A673 (cell line): Measurements from ENCODE around the gene ZC3HAV1. TPM values are rescaled to one million over a fixed set of nuclear protein-coding genes. Genes with fewer than 3 reads are reported as not detected.

ENCODE experiments used
- BruUV-seq: library from RNA; stranded (reverse); fragments of 400-500 nt; replicated peaks from 2 replicates; lab custom pipeline; 2021; lab: Mats Ljungman, UMichigan
- CTCF ChIA-PET: fragments of 300-600 bp; sonication (Branson Sonifier 250); formaldehyde crosslinking; loops from one replicate; lab custom pipeline; 2022; ENCODE audit warnings: antibody characterized with exemption; lab: Charles Lee
- POLR2A ChIA-PET: fragments of 300-600 bp; sonication (Branson Sonifier 250); formaldehyde crosslinking; loops from one replicate; lab custom pipeline; 2022; ENCODE audit warnings: antibody characterized with exemption; ENCODE audit not compliant: low non-redundant PET; lab: Charles Lee
- DNase-seq: peaks from one replicate; pipeline ENCODE4 v3.0.0-alpha.2; 2015; ENCODE audit warnings: low spot score
- H3K27ac ChIP-seq: fragments of 200-600 bp; sonication (generic); 2 replicates; pipeline ENCODE4 v1.5.1; 2016; ENCODE audit warnings: mixed run types, low read depth, mild to moderate bottlenecking, mixed read lengths, antibody characterized with exemption, low read length; ENCODE audit not compliant: poor library complexity, severe bottlenecking
- H3K27me3 ChIP-seq: fragments of 200-600 bp; sonication (generic); replicated peaks from 2 replicates; pipeline ENCODE4 v1.6.1; 2017; ENCODE audit warnings: mixed run types, low read depth, mild to moderate bottlenecking, mixed read lengths, antibody characterized with exemption, low read length; ENCODE audit not compliant: insufficient read depth, poor library complexity
- H3K36me3 ChIP-seq: fragments of 200-600 bp; sonication (generic); 2 replicates; pipeline ENCODE4 v1.6.1; 2016; ENCODE audit warnings: mixed run types, mild to moderate bottlenecking, mixed read lengths, antibody characterized with exemption, low read length; ENCODE audit not compliant: insufficient read depth, poor library complexity, severe bottlenecking
- H3K4me1 ChIP-seq: fragments of 200-600 bp; sonication (generic); 2 replicates; pipeline ENCODE4 v1.6.1; 2017; ENCODE audit warnings: mixed run types, mild to moderate bottlenecking, mixed read lengths, antibody characterized with exemption, low read length; ENCODE audit not compliant: insufficient read depth, poor library complexity, severe bottlenecking
- H3K4me3 ChIP-seq: fragments of 200-600 bp; sonication (generic); 2 replicates; pipeline ENCODE4 v1.5.1; 2016; ENCODE audit warnings: low read depth, mixed run types, mild to moderate bottlenecking, mixed read lengths, low read length; ENCODE audit not compliant: poor library complexity, severe bottlenecking
- H3K9me3 ChIP-seq: fragments of 200-600 bp; sonication (generic); 2 replicates; pipeline ENCODE4 v1.6.1; 2016; ENCODE audit warnings: mixed run types, low read depth, mild to moderate bottlenecking, mixed read lengths, antibody characterized with exemption, low read length; ENCODE audit not compliant: poor library complexity, severe bottlenecking
- EZH2 ChIP-seq: fragments of 200-600 bp; sonication (generic); IDR thresholded peaks from 2 replicates; pipeline ENCODE4 v1.6.1; 2017; ENCODE audit warnings: borderline replicate concordance, low read depth, mild to moderate bottlenecking, mixed read lengths, antibody characterized with exemption, low read length; ENCODE audit not compliant: poor library complexity, severe bottlenecking
- intact Hi-C: fragments of 100-400 bp; cut with micrococcal nuclease; formaldehyde crosslinking; loops from one replicate; pipeline ENCODE4 v1.10.0; 2022; ENCODE audit not compliant: unreplicated experiment
- total RNA-seq: library from RNA; stranded (reverse); gene quantifications from 2 replicates; pipeline ENCODE4 v1.2.3, GENCODE V29; 2021
- TF ChIP-seq, protein P1 (sequence below): fragments of 300-800, 200-600 bp; sonication (generic); conservative IDR thresholded peaks from 2 replicates; pipeline ENCODE4 v1.5.1; 2017; ENCODE audit warnings: low read depth, mild to moderate bottlenecking, antibody characterized with exemption, low read length, moderate library complexity, mixed read lengths

ZC3HAV1 gene
- total RNA-seq, 1 experiment from 2014 or later = 16.9 TPM

DNA sequence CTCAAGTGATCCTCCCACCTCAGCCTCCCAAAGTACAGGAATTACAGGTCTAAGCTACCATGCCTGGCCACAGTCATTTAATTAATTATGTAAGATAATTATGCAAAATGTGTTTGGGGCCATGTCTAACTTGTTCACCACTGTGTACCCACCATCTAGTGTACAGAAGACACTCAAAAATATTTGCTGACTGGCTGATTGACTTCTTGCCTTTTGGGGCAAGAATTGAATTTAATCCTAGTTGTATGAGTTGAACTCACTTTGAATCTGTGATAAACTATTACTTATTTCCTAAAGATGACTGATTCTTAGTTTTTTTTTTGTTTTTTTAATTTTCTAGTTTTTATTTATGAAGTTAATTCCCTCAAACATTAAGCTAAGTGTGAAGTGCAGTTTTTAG is 57.9 kb downstream of the ZC3HAV1 start:
- POLR2A ChIA-PET = no interaction called here
- no peak for TF ChIP-seq EZH2
- TF ChIP-seq, protein P1, sequence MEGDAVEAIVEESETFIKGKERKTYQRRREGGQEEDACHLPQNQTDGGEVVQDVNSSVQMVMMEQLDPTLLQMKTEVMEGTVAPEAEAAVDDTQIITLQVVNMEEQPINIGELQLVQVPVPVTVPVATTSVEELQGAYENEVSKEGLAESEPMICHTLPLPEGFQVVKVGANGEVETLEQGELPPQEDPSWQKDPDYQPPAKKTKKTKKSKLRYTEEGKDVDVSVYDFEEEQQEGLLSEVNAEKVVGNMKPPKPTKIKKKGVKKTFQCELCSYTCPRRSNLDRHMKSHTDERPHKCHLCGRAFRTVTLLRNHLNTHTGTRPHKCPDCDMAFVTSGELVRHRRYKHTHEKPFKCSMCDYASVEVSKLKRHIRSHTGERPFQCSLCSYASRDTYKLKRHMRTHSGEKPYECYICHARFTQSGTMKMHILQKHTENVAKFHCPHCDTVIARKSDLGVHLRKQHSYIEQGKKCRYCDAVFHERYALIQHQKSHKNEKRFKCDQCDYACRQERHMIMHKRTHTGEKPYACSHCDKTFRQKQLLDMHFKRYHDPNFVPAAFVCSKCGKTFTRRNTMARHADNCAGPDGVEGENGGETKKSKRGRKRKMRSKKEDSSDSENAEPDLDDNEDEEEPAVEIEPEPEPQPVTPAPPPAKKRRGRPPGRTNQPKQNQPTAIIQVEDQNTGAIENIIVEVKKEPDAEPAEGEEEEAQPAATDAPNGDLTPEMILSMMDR = no peak
- H3K36me3 ChIP-seq = peaks cover 2% of the 10 kb centered on the region
- no peaks in the 10 kb centered on the region for H3K9me3 ChIP-seq
- BruUV-seq = no TSS peak
- H3K4me3 ChIP-seq = no peak overlapping the region
- intact Hi-C loops = no loop called here
- no peak overlapping the region for H3K27ac ChIP-seq
- CTCF ChIA-PET = no interaction called here
- H3K4me1 ChIP-seq = peaks cover 23% of the 10 kb centered on the region
- no peak for DNase-seq
- H3K27me3 ChIP-seq = no peaks in the 10 kb centered on the region

DNA sequence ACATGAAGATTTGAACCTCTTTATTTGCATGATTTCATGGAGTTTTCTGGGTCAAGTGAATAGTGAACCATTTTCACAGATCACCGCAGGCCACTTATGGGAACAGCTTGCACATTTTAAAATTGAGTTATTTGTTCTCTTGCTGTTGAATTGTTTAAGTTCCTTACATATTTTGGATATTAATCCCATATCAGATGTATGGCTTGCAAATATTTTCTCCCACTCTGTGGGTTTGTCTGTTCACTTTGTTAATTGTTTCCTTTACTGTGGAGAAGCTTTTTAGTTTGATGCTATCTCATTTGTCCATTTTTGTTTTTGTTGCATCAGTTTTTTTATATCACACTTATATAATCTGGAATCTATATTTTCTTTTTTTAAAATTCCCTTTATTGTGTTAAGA is 59.6 kb downstream of the ZC3HAV1 start:
- peaks cover 23% of the 10 kb centered on the region for H3K4me1 ChIP-seq
- no peak overlapping the region for H3K27ac ChIP-seq
- H3K9me3 ChIP-seq = no peaks in the 10 kb centered on the region
- DNase-seq = no peak
- ChIA-PET CTCF (no interaction called here), POLR2A (no interaction called here)
- H3K36me3 ChIP-seq = peaks cover 2% of the 10 kb centered on the region
- no peaks in the 10 kb centered on the region for H3K27me3 ChIP-seq
- H3K4me3 ChIP-seq = no peak overlapping the region
- no TSS peak for BruUV-seq
- TF ChIP-seq, protein P1 = no peak
- no peak for TF ChIP-seq EZH2
- intact Hi-C loops = no loop called here

DNA sequence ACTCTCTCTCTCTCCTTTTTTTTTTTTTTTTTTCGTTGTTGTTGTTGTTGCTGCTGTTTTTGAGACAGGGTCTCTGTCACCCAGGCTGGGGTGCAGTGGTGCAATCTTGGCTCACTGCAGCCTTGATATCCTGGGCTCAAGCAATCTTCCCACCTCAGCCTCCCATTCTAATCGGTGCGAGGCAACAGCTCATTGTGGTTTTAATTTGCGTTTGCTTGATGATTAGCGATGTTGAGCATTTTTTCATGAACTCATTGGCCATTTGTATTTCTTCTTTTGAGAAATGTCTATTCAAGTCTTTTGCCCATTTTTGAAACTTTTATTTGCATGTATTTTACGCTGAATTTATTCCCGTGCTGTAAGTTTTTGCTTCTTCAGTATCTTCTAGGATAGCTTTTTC is 60.4 kb downstream of the ZC3HAV1 start:
- no peak for TF ChIP-seq EZH2
- TF ChIP-seq, protein P1 = no peak
- intact Hi-C loops = no loop called here
- H3K27me3 ChIP-seq = no peaks in the 10 kb centered on the region
- ChIA-PET CTCF (no interaction called here), POLR2A (no interaction called here)
- no TSS peak for BruUV-seq
- H3K4me1 ChIP-seq = peaks cover 16% of the 10 kb centered on the region
- H3K36me3 ChIP-seq = peaks cover 2% of the 10 kb centered on the region
- H3K9me3 ChIP-seq = no peaks in the 10 kb centered on the region
- no peak for DNase-seq
- no peak overlapping the region for H3K4me3 ChIP-seq
- no peak overlapping the region for H3K27ac ChIP-seq
